Cortex of kidney (tissue), 1 donor: ENCODE measurements around the gene CDH9.

ENCODE experiments used
- DNase-seq: peaks from one replicate; lab custom pipeline; 2025; lab: John Stamatoyannopoulos, UW

CDH9 gene, protein sequence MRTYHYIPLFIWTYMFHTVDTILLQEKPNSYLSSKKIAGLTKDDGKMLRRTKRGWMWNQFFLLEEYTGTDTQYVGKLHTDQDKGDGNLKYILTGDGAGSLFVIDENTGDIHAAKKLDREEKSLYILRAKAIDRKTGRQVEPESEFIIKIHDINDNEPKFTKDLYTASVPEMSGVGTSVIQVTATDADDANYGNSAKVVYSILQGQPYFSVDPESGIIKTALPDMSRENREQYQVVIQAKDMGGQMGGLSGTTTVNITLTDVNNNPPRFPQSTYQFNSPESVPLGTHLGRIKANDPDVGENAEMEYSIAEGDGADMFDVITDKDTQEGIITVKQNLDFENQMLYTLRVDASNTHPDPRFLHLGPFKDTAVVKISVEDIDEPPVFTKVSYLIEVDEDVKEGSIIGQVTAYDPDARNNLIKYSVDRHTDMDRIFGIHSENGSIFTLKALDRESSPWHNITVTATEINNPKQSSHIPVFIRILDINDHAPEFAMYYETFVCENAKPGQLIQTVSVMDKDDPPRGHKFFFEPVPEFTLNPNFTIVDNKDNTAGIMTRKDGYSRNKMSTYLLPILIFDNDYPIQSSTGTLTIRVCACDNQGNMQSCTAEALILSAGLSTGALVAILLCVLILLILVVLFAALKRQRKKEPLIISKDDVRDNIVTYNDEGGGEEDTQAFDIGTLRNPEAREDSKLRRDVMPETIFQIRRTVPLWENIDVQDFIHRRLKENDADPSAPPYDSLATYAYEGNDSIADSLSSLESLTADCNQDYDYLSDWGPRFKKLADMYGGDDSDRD

DNA sequence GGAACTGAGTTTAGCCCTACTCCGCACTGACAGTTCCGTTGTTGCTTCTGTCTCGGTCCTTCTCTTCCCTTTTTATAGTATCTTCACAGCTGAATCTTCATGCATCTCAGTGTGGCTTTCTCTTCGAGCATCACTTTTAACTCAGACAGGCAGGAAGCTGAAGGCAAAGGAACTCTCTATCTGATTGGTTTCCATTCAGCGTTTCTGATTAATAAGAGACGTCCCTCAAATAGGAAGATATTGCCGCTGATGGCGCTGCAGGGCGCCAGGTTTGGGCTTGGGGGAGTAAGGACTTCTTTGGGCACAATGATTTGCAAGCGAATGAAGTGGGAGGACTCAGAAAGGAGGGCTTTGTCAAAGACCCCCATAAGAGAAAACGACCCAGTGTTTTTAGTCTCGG, at the start of gene CDH9:
Gene CDH9, minus strand, starts transcription at position 111 of the 400 bp plus-strand sequence. CDS start 50,253 bp downstream, outside the sequence.
- no peak for DNase-seq

GRCh38 chr5:27087747-27088146, 49.4 kb upstream of the CDH9 start:
- DNase-seq, result no peak

DNA sequence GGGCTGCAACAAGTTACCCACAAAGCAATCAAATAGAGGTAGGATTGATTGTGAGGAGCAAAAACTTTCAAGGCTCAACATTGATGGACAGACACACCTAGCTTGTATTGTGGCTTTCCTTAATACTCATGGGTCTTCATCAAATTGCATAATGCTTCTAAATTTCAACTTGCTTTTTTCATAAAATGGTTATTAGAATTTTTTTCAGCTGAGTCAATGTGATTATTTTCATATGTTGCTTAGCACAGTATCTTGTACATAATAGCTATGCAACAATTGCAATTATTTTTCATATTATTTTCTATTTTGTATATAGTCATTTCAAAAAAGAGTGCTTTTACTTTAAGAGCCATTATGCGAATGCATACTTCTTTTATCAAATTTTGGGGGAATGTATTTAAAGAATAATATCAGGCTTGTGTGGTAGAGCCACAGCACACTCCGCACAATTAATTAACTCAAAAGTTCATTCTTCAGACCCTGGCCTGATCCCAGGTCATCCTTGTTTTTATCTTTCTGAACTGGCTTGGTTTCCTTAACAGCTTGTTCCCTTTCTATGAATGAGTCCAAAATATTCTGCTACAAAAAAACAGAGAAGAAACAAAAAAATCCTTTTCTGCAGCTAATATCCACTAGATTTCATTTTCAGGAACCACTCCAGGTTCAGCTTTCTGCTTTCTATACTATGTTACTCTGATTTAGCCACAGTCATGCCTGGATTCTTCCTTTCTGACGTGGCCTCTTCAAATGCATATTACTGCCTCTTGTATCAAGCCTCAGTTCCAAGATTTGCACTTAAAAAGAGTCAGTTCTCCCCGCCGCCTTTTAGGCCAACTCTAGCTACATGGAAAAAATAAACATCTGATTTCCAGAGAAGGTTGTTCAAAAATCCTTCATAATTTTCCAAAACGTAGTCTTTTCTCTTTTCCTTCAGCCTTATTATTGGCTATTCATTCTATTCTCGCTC, 45.3 kb upstream of the CDH9 start:
- DNase-seq, result no peak

DNA sequence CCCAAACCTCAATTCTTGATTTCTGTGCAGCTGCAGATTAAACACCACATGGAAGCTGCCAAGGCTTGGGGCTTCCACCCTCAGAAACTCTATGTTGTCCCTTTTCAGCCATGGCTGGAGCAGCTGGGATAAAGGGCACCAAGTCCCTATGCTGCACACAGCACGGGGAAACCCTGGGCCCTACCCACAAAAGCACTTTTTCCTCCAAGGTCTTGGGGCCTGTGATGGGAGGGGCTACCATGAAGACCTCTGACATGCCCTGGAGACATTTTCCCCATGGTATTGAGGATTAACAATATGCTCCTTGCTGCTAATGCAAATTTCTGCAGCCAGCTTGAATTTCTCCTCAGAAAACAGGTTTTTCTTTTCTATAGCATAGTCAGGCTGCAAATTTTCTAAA, 41.8 kb upstream of the CDH9 start:
- DNase-seq, result no peak

GRCh38 chr5:27062451-27062850, 24.1 kb upstream of the CDH9 start:
- no peak for DNase-seq

GRCh38 chr5:27048510-27048909, 10.1 kb upstream of the CDH9 start:
- DNase-seq, result no peak

- DNase-seq, result no peak
Measured at GRCh38 chr5:27041372-27041771, 3.0 kb upstream of the CDH9 start.

DNA sequence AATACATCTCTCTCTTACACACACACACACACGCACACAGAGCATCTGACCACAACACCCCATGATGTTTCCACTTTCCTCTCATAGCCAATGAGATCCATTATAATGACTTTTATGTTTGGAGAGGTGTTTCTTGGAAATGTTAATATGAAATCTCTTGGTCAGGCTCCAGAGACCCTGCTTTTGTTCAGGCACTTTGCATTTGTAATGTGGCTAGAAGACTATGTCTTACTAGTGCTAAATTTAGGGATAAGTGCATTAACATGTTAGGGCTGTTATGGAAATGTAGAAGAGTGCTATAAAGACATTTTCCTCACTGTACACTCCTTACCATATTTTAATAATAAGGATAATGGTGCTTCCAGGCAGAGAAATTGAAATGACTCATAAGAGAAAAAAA, 3.8 kb downstream of the CDH9 start:
- DNase-seq, result no peak

DNA sequence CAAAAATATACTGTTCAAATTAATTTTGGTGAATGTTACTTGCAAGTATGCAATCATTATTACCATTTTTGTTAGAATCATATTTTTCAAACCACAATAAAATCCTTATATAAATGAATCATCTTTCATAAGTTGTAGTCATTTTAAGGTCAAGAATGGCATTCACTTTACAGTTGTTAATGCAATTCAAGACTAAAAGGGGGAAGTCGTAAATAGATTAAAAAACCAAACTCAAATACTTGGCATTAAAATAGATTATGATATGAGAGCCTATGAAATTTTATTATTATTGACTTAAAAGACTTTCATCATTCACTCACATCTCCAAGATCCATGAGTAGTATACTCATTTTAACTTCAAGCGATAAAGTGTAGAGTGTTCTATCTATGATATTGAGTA, 11.6 kb downstream of the CDH9 start:
- no peak for DNase-seq

- DNase-seq, result no peak
Measured at GRCh38 chr5:27026063-27026462, 12.3 kb downstream of the CDH9 start.

- no peak for DNase-seq
Measured at GRCh38 chr5:27021471-27021870, 16.9 kb downstream of the CDH9 start.

GRCh38 chr5:27020973-27021372, 17.4 kb downstream of the CDH9 start:
- no peak for DNase-seq

DNA sequence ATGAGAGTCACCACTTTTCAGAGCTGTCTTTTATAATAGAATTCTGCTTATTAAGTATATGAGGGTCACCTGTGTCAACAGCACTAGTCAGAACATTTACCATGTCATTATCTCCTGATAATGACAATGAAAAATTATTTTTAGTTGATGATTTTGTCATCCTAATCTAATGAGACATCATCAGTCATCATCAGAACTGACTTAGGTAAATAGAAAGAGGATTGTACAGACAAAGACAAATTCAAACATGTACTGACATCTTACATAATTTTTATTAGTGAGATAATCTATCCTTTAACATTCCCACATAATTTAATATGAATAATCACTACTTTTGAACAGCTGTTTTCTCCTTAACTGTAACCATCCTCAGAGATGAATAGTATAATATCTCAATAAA, 22.6 kb downstream of the CDH9 start:
- DNase-seq, result no peak

DNA sequence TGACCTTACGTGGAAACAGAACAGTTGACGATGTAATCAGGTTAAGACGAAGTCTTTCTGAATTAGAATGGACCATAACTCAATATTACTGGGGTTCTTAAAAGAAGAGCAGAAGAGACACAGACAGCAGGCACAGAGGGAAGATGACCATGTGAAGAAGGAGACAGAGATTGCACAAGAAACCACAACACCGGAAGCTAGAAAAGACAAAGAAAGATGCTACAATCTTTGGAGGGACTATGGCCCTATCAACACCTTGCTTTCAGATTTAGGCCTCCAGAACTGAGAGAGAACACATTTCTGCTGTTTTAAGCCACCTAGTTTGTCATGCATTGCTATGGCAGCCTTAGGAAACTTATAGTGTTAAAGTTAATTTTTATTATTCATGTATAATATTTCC, 27.1 kb downstream of the CDH9 start:
- no peak for DNase-seq

GRCh38 chr5:27010646-27011045, 27.7 kb downstream of the CDH9 start:
- no peak for DNase-seq

DNA sequence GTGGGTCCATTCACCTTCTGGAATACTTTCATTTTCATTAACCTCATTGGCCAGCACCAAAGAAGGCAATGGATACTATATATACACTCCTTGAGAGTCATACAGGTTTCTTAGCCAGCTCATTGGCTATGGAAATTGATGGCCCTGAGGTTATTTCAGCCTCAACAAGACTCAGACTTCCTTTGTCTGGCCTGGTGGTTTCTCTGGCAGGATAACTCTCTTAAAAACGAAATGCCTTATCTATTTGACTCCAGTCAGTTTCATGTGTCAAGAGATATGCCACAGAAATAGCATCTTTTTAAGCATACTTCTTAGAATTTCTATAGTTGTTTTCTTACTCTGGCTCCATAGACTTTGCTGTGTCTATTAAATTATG, 28.9 kb downstream of the CDH9 start:
- DNase-seq, result no peak

- no peak for DNase-seq
Measured at GRCh38 chr5:27008604-27009539, 29.5 kb downstream of the CDH9 start.

DNA sequence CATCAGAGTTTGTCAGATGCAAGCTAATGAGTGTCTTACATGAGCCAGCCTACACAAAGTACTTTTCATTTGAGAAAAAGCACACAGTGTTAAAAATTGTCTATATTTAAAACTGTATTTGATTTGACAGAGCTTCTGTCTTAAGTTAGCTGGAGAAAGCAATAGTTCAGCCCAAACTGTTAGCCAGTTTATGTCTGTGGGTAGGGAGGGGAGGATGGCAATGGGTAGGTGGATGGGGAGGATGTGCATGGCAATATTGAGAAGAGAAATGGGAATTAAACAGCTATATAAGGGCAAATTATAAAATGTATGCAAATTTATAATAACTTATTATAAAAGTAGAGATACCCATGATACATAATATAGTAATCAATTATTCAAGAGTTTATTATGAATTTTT, 31.3 kb downstream of the CDH9 start:
- DNase-seq, result no peak

- no peak for DNase-seq
Measured at GRCh38 chr5:26986985-26987384, 51.4 kb downstream of the CDH9 start.

- no peak for DNase-seq
Measured at GRCh38 chr5:26981750-26982149, 56.6 kb downstream of the CDH9 start.

GRCh38 chr5:26959290-26959689, 79.1 kb downstream of the CDH9 start:
- no peak for DNase-seq
